Stimulated activated CD4-positive, alpha-beta T cell treated with anti-CD3 and anti-CD28 coated beads, Interleukin-12 subunit alpha, Interleukin-12 subunit beta, amount 100 ng/mL, for 24 hours (primary cell): Measurements from ENCODE around the gene ITPRIP.

Experiments used
- DNase-seq, 2 experiments: peaks; one replicate each; pipeline ENCODE4 v3.0.0-alpha.2; 2020; ENCODE audit warnings: low read depth in 2 of 2

ITPRIP gene

DNA sequence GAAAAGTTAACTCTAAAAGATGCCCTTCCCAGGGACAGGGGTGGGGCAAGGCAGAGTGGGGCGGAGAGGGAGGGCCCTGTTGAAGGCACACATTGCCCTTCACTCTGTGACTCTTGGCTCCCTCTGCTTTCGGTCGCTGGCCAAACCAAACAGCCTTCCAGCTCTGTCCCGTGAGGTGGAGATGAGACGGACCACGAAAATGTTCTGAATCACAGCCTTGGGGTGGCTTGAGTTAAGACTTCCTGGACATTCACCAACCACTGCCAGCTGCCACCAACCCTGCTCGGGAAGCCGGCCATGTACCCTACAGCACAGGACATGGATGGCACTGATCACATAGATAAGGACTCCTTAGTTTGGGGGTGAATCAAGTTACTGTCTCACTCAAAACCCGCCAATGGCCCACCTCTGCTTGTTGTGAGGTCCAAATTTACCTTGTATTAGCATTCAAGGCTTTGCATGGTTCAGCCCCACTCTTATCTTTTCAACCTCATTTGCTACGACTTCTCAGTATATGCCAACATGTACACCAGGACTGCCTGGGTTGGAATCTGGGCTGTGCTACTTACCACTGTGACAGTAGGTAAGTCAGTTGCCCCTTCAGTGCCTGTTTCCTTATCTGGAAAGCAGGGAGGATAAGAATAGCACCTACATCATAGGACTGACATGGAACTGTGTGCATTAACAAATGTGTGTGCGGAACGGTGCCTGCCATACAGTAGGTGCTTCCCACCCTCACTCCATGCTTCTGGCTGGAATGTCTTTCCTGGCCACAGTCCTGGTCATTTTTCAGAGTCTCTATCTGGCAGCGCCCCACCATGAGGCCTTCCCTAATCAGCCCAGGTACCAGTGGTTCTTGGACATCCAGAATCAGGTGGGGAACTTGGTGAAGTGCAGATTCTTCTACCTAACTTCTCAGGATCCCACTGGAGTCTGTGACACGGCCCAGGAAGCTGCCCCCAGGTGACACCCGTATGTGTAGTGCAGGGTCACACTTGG, 28.0 kb downstream of the ITPRIP start:
- DNase-seq = no peak

DNA sequence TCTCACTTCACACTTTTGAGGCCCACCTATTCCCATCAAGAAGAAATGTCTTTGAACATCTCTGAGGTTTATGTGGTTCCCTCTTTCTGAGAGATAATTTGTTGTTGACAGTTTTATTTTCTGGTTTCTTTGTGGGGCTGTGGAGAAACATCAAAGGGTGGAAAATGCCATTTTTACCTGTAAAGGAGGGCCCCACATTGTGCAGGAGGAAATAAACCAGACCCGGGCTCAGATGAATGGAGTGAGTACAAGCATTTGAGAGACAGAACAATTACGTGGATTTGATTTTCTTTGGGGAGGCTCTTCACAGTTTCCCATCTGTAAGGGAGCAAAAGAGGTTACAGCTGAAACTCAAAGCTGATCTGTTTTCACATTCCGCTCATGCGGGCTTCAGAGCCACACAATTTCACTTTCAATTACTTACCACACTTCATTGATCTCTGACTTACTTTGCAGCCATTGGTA, 29.8 kb downstream of the ITPRIP start:
- DNase-seq = no peak

DNA sequence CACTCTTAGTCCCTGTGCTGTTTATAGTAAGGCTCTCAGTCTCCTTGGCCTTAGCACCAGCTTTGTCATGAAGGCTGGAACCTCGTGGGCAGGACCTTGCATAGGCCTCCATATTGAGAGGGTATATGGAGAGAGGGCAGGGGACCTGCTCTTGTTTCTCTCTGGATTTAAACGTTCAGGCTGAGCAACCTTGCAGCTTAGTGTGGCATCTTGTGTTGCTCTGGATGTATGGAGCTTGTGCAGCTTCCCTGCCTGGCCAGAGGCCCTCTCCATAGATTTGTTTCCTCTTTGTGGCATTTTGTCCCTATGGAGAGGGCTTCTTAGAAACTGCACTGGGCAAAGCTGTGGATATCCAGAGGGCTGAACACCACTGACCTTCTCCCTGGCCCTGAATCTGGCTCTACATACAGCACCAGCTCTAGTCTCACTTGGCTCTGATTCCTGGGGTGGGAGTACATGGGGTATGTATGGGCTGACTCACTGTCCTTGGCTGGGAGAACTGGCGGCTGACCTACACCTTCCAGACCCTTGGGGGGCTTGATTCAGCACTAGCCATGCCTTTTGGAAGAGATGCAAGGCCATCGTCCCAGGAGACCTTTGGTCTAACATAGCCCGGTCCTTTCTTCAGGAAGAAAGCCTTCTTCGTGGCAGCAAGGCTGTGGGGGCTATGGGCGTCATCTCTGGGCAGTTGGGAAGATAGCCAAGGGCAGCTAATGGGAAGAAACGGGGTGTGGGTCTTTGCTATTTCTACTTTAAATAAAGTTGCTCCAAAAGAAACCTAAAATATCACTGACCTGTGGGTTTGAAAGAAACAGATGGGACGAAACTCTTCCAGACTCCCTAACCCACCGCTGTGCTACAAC, 30.5 kb downstream of the ITPRIP start:
- no peak for DNase-seq

DNA sequence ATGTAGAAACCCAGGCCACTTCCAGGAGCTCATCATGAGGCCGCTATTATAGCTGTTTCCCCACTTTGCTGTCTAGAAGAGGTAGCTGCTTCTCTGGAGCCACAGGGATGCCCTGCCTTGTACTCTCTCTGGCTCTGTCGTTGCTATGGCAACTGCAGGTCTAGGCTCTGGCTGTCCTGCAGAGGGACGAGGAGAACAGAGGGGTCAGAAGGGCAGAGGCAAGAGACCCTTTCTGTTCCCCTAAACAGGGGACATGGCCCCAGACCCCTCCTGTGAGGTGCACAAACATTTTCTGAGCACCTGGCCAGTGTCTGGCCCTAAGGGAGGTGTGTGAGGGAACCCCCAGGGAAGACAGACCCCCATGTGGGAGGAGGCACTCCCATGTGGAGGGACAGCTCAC, 31.4 kb downstream of the ITPRIP start:
- no peak for DNase-seq

DNA sequence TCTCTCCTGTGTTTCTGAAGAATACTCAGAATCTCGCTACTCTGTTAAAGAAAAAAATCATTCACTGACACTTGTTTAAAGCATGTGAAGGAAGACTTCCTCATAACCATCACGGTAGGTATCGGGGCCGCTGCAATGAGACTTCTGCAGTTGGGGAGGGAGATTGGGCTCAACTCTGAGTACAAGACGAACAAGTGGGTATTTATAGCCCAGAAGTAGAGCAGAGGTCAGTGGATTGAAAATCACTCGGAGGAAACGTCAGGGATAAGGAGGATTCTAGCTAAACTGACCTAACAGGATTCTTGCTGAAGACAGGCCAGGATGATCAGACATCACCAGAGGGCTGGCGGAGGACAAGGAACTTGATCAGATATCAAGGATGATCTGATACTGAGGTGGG, 33.3 kb downstream of the ITPRIP start:
- no peak for DNase-seq

DNA sequence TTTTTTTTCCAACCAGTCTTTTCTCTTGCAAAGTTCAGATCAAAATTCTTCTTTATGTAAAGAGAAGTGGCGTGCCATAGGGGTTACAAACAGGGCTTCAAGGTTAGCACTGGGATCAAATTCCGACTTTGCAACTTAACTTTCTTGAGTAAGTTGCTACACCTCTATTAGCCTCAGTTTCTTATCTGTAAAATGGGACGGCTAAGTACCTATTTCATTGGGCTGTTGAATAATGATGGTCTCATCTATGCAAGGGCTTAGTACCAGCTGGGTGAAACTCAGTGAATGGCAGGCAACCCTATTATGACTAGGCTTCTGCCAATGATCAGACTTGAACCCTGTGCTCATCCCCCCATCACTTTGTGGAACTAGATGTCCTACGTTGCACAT, 33.9 kb downstream of the ITPRIP start:
- no peak for DNase-seq

DNA sequence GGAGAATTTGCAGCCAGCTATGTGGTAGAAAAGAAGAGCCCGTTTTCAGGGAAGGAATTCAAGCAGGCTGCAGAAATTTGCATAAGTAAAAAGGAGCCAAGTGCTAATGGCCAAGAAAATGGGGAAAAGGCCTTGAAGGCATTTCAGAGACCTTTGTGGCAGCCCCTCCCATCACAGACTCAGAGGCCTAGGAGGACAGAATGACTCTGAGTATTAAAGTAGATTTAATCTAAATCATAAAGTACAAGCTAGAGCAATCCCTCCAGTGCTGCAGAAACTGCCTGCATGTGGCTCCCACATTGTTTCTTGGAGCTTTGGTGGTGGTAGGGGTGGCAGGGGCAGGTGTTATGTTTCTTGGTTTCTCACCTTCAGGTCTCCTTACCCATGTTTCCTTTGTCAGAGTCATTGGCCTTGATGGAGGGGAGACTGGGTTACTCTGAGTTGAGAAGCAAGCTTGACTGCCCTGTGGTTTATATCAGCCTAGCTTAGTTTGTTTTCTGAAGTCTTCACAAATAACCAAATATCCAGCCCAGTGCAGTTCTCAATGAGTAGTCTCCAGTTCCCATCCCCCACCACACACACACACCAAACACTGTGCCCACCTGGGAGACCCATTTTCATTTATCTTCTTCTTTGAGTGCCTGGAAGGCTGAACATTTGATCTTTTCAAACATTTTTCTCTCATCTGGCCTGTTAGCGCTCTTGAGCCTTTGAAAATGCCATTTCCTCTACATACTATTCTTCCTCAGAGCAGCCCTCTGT, 34.5 kb downstream of the ITPRIP start:
- no peak for DNase-seq

DNA sequence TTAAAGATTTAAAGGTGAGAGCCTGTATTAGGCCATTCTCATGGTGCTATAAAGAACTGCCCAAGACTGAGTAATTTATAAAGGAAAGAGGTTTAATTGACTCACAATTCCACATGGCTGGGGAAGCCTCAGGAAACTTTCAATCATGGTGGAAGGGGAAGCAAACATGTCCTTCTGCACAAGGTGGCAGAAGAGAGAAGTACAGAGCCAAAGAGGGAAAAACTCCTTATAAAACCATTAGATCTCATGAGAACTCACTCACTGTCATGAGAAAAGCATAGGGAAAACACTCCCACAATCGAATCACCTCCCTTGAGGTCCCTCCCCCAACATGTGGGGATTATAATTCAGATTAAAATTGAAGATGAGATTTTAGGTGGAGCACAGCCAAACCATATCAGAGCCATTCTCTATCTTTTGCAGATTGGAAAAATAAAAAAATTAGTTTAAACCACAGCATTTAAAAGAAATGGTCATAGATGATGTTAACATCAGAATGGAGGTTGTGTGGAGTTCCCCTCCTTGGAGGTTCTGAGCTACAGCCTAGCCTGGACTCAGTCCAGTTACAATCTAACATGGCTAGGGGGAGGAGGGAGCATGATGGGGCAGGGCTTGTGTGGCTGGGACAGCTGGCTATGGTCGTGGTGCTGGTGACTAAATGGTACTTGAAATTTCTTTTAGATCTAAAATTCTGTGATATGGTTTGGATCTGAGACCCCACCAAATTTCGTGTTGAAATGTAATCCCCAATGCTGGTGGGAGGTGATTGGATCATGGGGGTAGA, 36.2 kb downstream of the ITPRIP start:
- DNase-seq = no peak

DNA sequence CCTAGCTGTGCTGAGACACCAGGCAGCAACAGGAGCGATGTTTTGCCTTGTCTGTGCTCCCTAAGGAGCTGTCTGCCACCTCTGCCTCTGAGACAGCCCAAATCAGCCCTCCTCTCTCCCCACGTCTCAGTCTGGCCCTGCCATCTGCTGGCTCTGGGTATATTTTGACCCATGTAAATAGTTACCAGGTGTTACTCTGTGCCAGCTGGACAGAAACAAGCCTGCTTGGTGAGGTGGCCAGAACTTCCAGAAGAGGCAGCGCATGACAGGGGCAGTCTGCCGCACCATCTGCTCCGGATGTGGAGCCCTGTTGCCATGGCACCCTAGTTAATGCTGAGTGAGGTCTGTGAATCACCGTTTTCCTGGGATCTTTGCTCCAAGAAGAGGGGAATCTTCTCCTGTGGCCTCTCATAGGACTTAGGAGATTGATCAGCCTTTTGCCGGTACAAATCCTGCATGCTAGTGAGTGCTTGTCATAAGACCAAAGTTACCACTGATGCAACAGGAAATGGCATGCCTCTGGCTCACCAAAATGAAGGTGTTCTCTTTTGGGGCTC, 37.5 kb downstream of the ITPRIP start:
- DNase-seq = no peak

DNA sequence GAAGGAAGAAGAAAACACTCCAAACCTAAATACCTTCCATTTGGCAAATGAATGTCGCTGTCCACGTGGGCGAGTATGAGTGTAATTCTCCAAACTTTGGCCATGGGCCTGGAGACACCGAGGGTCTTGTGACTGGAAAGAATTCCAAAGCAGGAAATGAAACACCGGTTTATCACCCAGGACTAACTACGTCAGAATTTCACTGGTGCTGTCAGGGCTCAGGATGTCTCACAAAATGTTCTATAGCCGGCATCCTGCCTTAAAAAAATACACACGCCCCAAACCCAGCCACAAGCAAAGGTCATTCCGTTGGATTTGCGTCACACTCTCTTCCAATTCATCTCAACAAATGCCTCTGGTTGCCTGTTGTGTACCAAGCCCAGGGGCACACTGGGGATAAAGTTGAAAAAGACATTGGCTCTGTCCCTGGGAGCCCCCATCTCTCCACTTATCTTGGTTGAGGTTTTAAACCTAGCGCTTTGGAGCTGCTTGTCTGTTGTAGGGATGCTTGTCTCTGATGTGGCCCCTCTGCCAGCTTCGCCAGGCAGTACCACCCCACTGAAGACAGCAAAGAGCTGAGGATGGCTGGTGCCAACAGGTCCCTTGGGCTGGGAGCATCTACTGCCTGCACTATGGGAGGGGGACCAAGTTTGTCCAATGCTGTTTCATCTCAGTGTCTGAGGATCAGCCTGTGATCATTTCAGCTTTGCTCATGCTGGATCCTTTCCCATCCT, 38.1 kb downstream of the ITPRIP start:
- DNase-seq = no peak

DNA sequence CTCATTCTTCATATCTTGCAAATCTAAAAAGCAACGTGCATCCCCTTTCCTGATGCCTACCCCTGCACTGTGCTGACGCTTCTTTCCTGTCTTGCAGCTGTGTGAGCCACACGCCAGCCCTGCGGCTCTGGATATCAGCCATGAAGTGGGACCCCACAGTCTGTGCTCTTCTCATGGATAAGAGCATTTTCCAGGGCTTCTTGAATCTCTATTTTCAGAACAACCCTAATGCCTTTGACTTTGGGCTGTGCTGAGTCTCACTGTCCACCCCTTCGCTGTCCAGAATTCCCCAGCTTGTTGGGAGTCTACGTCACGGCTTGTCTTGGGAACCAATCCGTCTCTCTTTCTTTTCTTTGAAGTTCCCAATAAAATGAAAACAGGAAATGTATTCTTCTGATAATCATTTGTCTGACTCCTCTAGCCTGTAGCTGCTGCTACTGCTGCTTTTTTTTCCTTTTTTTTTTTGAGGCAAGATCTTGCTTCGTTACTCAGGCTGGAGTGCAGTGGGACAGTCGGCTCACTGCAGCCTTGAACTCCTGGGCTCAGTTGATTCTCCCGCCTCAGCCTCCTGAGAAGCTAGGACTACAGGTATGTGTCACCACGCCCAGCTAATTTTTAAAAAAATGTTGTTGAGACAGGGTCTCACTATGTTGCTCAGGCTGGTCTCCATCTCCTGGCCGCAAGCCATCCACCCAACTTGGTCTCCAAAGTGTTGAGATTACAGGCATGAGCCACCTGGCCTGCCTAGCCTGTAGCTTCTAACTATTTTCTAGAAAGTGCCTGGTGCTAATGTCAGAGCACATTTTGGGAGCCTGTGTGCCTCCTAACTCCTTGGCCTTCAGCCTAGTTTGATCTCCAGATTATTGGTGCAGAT, 39.0 kb downstream of the ITPRIP start:
- no peak for DNase-seq

DNA sequence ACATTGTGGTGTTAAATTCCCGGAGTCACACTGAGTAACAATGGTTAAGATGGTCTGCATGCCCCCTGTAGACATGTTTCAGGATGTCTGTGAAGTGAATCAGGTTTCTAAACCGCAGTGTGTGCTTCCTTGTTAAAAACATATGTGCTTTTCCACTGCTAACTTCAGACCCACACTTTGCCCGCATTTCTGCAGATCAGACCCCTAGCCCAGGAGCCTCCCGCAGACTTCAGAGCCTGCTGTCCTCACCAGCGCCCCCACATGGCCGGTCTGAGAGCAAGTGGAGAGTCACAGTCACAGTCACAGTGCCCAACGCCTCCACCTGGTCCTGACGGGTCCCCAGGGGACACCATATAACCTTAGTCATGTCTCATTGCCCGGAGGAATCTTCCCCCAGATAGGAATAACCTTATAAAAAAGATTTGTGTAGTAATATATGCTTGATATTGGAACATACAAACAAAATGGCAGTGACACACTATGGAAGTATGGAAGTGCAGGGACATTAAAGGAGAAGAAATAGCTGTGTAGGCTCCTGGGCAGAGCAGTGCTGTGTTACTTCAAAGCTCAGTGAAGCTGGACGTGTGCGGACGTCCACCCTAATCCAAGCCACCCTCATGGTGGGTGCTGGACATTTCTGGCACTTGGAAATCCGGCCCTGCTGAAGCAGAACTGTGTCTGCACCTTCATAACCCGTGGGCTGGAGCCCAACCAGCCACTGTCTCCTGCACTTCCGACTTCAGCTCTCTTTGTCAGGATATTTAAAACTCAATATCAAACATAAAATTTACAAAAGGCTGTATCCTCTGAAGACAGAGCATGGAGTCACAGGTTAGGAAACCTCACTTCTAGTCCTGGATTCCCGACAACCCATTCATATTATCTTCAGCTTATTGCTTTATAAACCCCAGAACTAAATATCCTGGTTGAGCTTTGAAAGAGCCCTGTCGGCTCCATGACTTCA, 40.3 kb downstream of the ITPRIP start:
- peak in 1 of 2 experiments; percentile 27 for DNase-seq

DNA sequence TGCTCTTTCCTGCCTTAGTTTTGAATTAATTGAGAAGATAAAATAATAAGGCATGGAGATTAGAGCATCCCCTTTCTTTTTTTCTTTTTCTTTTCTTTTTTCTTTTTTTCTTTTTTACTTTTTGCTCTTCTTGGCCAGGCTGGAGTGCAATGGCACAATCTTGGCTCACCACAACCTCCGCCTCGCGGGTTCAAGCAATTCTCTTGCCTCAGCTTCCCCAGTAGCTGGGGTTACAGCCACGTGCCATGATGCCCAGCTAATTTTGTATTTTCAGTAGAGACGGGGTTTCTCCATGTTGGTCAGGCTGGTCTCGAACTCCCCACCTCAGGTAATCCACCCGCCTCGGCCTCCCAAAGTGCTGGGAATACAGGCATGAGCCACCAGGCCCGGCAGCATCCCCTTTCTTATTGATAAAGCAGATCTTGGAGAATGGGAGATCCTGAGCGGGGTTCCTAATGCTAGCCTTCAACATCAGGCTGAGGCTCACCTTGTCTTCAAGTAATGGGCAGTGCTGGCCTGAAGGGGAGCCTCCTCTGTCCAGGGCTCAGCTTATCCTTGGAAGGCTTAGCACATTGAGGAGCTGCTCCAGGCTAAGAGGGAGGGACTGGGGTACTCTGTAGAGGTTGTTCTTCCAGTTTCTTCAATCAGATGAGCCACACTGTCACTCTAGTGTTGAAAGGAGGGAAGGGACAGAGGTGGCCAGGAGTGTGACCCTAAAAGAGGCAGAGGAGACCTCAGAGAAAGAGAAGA, 41.4 kb downstream of the ITPRIP start:
- no peak for DNase-seq

DNA sequence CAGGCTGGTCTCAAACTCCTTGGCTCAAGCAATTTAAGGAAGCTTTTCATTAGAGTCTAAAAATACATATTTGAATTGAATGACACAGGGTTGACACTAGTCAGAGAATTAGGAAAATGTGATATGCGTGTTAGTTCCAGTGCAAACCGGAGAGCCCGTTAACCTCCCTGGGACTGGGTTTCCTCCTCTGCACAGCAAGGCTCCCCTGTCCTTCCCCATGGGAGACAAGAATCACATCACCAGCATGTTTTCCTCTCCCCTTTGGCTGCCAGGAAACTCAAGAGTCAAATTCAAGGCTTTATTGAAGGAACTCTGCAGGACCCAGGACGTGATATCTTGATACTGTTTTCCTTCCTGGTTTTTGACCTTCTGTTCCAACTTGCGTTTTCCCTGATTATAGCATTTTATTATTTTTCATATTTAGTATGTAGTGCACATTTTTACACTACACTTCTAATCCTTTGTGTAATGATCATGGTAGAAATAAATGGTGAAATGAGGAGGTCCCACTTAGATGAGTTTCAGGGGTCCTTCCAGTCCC, 44.4 kb downstream of the ITPRIP start:
- no peak for DNase-seq

DNA sequence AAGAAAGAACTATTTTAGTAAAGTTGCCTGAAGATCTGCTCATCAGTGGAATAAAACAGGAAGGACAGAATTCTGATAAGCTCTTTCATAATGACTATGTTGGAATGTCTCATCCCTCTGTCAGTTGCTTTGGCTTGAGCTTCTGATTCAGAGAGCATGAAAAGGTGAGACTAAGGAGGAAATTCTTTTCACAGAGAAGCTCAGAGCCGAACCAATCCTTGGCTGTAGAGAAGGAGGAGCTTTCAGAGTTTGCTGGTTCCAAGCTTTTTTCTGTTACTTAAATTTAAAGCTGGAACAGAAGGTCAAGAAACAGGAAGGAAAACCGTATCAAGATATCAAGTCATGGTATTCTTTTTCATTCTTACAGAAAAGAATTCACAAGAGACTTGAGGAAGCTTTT, 45.3 kb downstream of the ITPRIP start:
- no peak for DNase-seq

DNA sequence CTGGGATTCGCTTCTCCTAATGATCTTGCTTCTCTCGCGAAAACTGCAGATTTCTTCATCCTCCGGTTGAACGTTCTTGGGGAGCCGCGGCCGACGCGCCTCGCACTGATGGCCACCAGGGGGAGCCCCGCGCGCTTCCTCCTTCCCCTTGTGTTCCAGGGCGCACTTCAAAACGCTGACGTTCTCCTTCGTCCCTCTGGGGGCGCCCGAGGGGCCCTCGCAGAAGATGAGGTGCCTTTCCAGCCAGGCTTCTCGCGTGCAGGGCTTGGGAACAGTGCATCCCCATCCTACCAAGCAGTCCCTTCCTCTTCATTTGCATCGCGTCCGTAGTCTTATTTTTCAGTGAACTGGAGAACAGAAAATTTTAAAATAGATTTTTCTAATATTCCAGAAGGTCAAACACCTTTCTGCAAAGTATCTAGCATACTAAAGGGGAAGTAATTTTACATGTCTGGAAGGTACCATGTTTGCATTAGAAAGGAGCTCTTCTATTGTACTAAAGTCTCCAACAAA, 46.8 kb downstream of the ITPRIP start:
- peak; percentile 73 to 82 for DNase-seq

DNA sequence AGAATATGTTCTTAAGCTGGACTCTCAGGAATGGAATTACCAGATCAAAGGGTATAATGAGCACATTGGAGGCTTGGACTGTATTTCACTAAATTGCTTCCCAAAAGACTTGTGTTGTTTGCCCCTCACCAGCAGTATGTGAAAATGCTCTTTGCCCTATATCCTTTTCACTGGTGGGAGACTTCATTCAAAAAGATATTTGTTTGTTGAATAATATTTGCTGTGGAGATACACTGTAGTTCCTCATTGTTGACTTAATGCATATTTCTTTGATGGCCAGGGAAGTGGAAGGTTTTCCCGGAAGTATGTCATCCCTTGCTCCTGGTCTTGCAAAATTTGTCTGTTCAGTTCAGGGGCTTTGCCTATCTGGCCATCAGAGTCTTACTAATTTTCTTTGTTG, 49.9 kb downstream of the ITPRIP start:
- no peak for DNase-seq
